ENCODE measurements around the gene PSG11.
"Not testable (repeated sequence)": the region's sequence is repeated elsewhere in the genome, so short reads cannot be mapped to it uniquely, and the experiment has no call there.

The PSG11 gene

GRCh38 chr19:42985588-42985987 lies 40.7 kb downstream of the PSG11 start:
- no peak for DNase-seq

DNA sequence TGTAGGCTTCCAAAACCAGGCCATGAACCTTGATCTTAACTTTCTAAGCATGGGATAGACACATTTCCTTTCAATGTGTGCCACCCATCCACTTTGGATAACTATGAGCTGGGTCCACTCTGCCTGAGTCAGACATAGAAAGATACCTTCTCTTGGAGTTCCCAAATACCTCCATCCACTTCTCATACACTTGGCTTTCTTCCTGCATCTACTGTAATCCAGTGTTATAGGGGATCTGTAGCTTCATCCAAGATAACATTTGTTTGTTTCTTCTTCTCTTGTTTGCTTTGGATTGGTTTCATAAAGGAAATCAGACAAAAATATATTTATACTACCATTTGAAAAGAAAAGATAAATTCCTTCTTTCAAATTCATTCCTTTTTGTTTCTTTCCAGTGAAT lies 44.2 kb downstream of the PSG11 start:
- DNase-seq = not testable (repeated sequence)

DNA sequence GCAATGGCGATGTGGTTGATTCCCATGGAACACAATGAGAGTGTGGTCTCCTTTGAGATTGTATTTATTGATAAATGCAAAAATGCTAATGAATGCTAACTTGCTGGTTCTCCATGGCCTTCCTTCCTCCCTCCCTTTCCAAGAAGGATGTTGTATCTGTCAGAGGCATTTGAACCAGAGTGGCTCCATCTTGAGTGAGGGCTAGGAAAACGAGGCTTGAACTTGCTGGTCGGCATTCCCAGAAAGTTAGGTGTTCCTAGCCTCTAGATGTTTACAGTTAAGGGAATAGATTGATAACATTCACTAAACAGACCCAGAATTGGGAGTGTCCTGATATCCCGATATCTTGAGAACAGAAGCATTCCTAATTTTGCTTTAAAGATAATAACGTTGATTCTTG lies 54.8 kb downstream of the PSG11 start:
- not testable (repeated sequence) for DNase-seq

DNA sequence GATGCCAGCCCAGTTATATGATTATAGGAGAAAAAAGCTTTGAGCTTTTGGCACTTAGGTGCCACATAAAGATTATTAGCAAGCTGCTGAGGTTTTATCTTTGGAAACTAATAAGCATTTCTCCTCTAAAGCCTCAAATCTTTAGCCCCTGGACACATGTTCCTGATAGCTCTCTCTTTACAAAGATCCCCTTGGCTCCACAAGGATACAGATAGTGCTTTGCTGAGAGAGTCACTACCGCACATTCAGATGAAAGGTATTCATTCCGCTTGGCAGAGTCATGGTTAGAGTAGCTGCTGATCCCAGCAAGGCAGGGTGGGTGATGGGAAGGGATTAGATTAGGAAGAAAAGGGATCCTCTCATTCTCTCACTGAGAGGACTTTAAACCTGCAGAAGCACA lies 61.1 kb downstream of the PSG11 start:
- DNase-seq = no peak

DNA sequence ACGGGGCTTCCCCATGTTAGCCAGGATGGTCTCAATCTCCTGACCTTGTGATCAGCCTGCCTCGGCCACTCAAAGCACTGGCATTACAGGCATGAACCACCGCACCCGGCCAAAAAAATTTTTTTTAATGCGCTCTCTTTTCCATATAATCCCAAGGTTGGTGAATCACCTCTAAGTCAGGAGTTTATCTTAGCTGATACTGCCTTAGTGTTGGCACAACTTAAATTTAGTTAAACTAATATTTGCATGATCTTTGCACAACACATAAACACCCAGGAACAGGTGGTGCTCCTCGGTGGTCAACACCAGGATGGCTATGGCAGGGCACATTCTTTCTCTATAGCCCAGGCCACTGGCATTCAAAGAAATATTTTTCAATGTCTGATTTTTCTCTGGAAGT lies 65.2 kb downstream of the PSG11 start:
- DNase-seq = no peak

All from CD4-positive, alpha-beta T cell treated with Interleukin-1 beta for 1 hour (primary cell).